ENCODE measurements around the gene STXBP5. TPM values are rescaled to one million over a fixed set of nuclear protein-coding genes. Genes with fewer than 3 reads are reported as not detected.
A peak's percentile ranks its signal among the peaks of the same experiment; 100 is the strongest.

The STXBP5 gene
- total and polyA plus RNA-seq, 9 of the 15 experiments (the other 6 are each of a cell fraction or from before 2014, with no cell fraction given), result 23.3 to 172 (median 71.5) TPM

- TF ChIP-seq SREBF1 (IDR thresholded peaks at IDR 0.05; ENCODE audit: borderline replicate concordance, low read depth, low read length) (no peak), TFE3 (CRISPR knock-in tag; IDR thresholded peaks at IDR 0.05) (no peak), NCOR1 (IDR thresholded peaks at IDR 0.05) (no peak), NFYB (IDR thresholded peaks at IDR 0.05; ENCODE audit: extremely low read depth, insufficient read length) (no peak), GABPA (tag; conservative IDR thresholded peaks at IDR 0.05; ENCODE audit: low read depth) (no peak), ZNF253 (CRISPR knock-in tag; conservative IDR thresholded peaks at IDR 0.05) (no peak), ZNF384 (IDR thresholded peaks at IDR 0.05; ENCODE audit: low read depth, low read length) (no peak)
Observed at GRCh38 chr6:147274776-147275175, 70.6 kb downstream of the STXBP5 start (continued).

- ChIA-PET CTCF (ENCODE audit: low intra/inter-chr PET ratio) (no interaction called here), POLR2A (interaction anchor here (1.1 kb wide), 1 partner anchor 11 kb away, joined by 3 read pairs; no protein-coding TSS in a partner anchor)
- no peaks in the 10 kb centered on the region for H4K20me1 ChIP-seq (replicated peaks; ENCODE audit: control insufficient read depth, insufficient read depth, low read length)
- BruUV-seq (replicated peaks), result no TSS peak
- H3K27ac ChIP-seq (ENCODE audit: extremely low read depth, low read depth, low read length), result no peak overlapping the region
- H3K4me3 ChIP-seq, result no peak overlapping the region
- H3K36me3 ChIP-seq (ENCODE audit: control insufficient read depth, insufficient read depth, low read length), result peaks cover 93% of the 10 kb centered on the region
- no peak for DNase-seq (ENCODE audit: extremely low read depth in 1 of 4, low spot score in 3 of 4)
- WGBS (ENCODE audit: insufficient coverage, low coverage, missing lambda C conversion rate), result 39% methylated on average over 2 of the region's 2 CpGs
- no peaks in the 10 kb centered on the region for H3K9me1 ChIP-seq (ENCODE audit: control insufficient read depth, insufficient read depth, low read length)
- intact Hi-C loops (cut with micrococcal nuclease) (no loop called here), in situ Hi-C loops (cut with MboI) (no loop called here)
- no peak overlapping the region for H3K4me2 ChIP-seq (ENCODE audit: insufficient read depth, low read length)
- peaks cover 0 to 8% of the 10 kb centered on the region in 2 experiments; a peak in 2 of 5 replicates for H3K4me1 ChIP-seq (replicated peaks in 1 of 2; ENCODE audit: control insufficient read depth in 2 of 2, insufficient read depth in 2 of 2, low read length in 2 of 2)
- FAIRE-seq, result no peak
- H3K9ac ChIP-seq (ENCODE audit: insufficient read depth in 1 of 2, low read depth in 2 of 2, low read length in 2 of 2), result no peak overlapping the region
- peak; percentile 48; the same call in 2 of the 3 replicates for ATAC-seq
- no peaks in the 10 kb centered on the region for H3K9me3 ChIP-seq (replicated peaks; ENCODE audit: control insufficient read depth, insufficient read depth, low read depth, low read length)
- H3K27me3 ChIP-seq (ENCODE audit: control insufficient read depth in 2 of 2, insufficient read depth in 2 of 2, low read length in 2 of 2), result no peaks in the 10 kb centered on the region
- peaks cover 67% of the 10 kb centered on the region for H3K79me2 ChIP-seq (ENCODE audit: control insufficient read depth, insufficient read depth, low read length)
- no peak overlapping the region for H2AFZ ChIP-seq (ENCODE audit: low read depth, low read length)
- no peak for TF ChIP-seq ZBTB5 (IDR thresholded peaks at IDR 0.05)
- no peak for TF ChIP-seq NBN (IDR thresholded peaks at IDR 0.05; ENCODE audit: low read depth)
- no peak for TF ChIP-seq SREBF1 (IDR thresholded peaks at IDR 0.05; ENCODE audit: borderline replicate concordance, low read depth, low read length)
- TF ChIP-seq ZNF134 (CRISPR knock-in tag; conservative IDR thresholded peaks at IDR 0.05), result no peak
- no peak for TF ChIP-seq CBX5 (IDR thresholded peaks at IDR 0.05; ENCODE audit: borderline replicate concordance, low read depth)
- no peak for TF ChIP-seq TFE3 (CRISPR knock-in tag; IDR thresholded peaks at IDR 0.05)
- no peak for TF ChIP-seq ID3 (CRISPR knock-in tag; IDR thresholded peaks at IDR 0.05)
- TF ChIP-seq ID3 (tag; IDR thresholded peaks at IDR 0.05), result no peak
- no peak for TF ChIP-seq SAFB (IDR thresholded peaks at IDR 0.05; ENCODE audit: borderline replicate concordance, low read depth, low read length)
- no peak for TF ChIP-seq KDM5B (IDR thresholded peaks at IDR 0.05; ENCODE audit: insufficient replicate concordance, low read depth, low read length)
- TF ChIP-seq FOS (IDR thresholded peaks at IDR 0.05; ENCODE audit: extremely low read depth, insufficient read length), result no peak
- TF ChIP-seq THRAP3 (IDR thresholded peaks at IDR 0.05; ENCODE audit: borderline replicate concordance), result no peak
Observed at GRCh38 chr6:147278891-147279290, 74.7 kb downstream of the STXBP5 start.

Data from K562 (cell line).